WI38 (cell line): Measurements from ENCODE around the gene ZNF490.

ENCODE experiments used
- H3K4me3 ChIP-seq: 2 replicates; pipeline ENCODE4 v1.5.1; 2011; ENCODE audit warnings: low read depth, mild to moderate bottlenecking, control low read depth, low read length
- TF ChIP-seq, protein P1 (sequence below): IDR thresholded peaks from 2 replicates; pipeline ENCODE4 v1.5.1; 2012; ENCODE audit warnings: low read depth, mild to moderate bottlenecking, control low read depth, low read length

ZNF490 gene

DNA sequence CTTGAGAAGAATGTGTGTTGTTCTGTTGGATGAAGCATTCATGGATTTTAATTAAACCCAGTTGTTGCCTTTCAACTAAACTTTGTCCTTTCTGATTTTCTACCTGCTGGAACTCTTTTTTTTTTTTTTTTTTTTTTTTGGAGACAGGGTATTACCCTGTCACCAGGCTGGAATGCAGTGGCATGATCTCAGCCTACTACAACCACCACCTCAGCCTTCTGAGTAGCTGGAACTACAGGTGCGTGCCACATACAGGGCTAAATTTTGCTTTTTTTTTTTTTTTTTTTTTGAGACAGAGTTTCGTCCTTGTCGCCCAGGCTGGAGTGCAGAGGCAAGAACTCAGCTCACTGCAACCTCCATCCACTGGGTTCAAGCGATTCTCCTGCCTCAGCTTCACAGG is 7.0 kb upstream of the ZNF490 start:
- TF ChIP-seq, protein P1, sequence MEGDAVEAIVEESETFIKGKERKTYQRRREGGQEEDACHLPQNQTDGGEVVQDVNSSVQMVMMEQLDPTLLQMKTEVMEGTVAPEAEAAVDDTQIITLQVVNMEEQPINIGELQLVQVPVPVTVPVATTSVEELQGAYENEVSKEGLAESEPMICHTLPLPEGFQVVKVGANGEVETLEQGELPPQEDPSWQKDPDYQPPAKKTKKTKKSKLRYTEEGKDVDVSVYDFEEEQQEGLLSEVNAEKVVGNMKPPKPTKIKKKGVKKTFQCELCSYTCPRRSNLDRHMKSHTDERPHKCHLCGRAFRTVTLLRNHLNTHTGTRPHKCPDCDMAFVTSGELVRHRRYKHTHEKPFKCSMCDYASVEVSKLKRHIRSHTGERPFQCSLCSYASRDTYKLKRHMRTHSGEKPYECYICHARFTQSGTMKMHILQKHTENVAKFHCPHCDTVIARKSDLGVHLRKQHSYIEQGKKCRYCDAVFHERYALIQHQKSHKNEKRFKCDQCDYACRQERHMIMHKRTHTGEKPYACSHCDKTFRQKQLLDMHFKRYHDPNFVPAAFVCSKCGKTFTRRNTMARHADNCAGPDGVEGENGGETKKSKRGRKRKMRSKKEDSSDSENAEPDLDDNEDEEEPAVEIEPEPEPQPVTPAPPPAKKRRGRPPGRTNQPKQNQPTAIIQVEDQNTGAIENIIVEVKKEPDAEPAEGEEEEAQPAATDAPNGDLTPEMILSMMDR: no peak
- no peak overlapping the region for H3K4me3 ChIP-seq

DNA sequence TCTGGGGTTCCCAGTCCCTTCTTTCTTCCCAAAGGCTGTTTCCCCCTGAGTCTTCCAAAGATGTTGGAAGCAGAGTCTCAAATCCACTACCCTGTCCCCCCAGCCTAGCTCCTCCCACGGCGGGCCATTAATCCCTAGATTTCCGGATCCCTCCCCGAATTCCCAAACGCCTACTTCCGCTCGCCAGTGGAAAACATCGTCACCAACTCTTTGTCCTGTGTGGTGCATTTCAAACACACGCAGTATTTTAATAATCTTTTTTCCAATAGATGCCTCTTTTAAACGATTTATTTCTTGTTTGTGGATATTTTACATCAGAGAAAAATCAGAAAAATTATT is 717 bp upstream of the ZNF490 start:
- TF ChIP-seq, protein P1: no peak
- peak overlapping the region; percentile 92 for H3K4me3 ChIP-seq

DNA sequence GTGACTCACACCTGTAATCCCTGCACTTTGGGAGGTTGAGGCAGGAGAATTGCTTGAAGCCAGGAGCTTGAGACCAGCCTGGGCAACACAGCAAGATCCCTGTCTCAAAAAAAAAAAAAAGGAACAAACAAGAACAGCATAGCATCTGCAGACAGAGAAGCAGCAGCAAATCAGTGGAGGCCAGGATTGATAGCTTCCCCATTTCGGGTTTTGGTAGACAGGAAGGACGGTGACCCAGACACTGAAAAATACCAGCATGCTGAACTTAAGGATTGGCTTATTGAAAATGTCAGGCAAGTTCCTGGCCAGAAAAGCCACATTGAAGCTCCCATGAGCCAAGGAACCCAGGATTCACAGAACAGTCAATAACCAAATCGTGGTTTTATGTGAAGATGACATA is 3.0 kb downstream of the ZNF490 start:
- H3K4me3 ChIP-seq: no peak overlapping the region
- TF ChIP-seq, protein P1: no peak

DNA sequence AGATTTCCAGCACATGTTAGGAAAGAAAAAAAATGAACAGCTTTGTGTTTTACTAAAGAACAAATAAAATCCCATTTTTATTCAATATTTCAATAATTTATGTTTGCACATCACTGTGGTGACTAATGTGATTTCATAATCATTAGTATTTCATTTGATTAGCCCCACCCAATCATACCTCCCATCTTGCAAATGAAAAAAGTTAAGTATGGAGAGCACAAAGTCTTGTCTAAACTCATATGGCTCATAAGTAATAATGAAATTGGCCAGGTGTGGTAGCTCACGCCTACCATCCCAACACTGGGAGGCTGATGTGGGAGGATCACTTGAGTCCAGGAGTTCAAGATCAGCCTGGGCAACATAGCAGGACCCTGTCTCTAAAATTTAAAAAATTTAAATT is 3.8 kb downstream of the ZNF490 start:
- no peak overlapping the region for H3K4me3 ChIP-seq
- TF ChIP-seq, protein P1: no peak

DNA sequence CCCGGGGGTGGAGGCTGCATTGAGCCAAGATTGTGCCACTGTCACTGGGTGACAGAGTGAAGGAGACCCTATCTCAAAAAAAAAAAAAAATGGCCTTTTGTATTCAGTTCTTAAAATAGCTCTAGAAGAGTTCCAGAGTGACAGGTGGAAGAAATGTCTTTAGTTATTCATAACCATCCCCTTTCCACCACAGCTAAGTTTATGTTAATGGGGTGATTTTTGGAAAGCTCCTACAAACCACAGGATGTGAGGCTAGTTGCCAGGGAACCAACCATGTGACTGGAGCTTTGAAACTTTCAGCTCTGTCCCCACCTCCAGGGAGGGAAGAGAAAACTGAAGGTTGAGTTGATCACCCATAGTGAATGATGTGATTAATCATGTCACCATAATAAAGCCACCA is 6.9 kb downstream of the ZNF490 start:
- TF ChIP-seq, protein P1: no peak
- no peak overlapping the region for H3K4me3 ChIP-seq

DNA sequence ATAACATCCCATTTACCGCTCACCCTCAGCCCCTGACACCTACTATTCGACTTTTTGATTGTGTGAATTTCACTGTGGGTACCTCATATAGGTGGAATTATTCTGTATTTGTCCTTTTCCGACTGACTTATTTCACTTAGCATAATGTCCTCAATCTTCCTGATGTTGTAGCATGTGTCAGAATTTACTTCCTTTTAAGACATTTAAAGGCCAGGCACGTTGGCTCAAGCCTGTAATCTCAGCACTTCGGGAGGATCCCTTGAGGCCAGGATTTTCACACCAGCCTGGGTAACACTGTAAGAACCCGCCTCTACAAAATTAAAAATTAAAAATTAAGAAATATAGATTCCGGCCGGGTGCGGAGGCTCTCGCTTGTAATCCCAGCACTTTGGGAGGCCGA is 13.0 kb downstream of the ZNF490 start:
- H3K4me3 ChIP-seq: no peak overlapping the region
- TF ChIP-seq, protein P1: no peak

DNA sequence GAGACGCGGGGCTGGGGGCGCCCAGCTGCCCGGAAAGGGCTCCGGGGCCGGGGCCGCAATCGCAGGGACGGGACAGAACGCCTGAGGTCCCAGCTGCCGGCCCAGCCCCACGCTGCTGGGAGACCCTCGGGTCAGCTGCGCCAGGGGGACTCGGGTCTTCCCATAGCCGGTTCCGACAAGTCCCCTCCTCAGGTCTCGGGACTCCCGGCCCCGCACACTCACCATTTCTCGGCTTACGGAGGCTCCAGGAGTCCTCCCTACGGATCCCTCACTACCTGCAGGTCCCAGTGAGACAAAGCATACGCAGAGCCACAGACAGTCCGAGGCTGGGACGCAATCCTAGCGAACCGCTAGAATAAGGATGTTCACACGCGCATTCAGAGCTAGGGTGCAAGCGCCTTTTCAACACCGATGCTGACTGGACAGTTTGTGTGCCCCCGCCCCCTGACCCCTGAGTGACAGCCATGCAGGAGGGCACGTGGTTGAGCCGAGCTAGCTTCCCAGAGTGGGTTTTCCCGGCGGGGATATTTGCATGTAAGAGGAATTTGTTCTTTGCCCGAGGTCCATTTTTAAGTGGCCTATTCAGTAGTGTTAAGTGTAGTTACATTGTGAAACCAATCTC is 13.6 kb downstream of the ZNF490 start:
- TF ChIP-seq, protein P1: no peak
- no peak overlapping the region for H3K4me3 ChIP-seq
